K562 (cell line): Measurements from ENCODE around the gene CYB5D1. TPM values are rescaled to one million over a fixed set of nuclear protein-coding genes. Genes with fewer than 3 reads are reported as not detected.

Source experiments
- ARID1B ChIP-seq: fragments of 450-650 bp; IDR thresholded peaks from 2 replicates; pipeline ENCODE4 v1.6.1; 2016; ENCODE audit warnings: antibody characterized with exemption, mild to moderate bottlenecking, inconsistent platforms
- BDP1 ChIP-seq: IDR thresholded peaks from 3 replicates; pipeline ENCODE4 v1.6.1; 2011; ENCODE audit not compliant: insufficient read length, insufficient read depth
- KLF16 ChIP-seq: IDR thresholded peaks from 2 replicates; pipeline ENCODE4 v1.6.1; 2016; ENCODE audit warnings: antibody characterized with exemption
- NCOA2 ChIP-seq, 2 experiments: fragments of 450-650 bp; IDR thresholded peaks; 2 replicates each; pipeline ENCODE4 v1.6.1; 2018; ENCODE audit warnings: mild to moderate bottlenecking in 2 of 2, moderate library complexity in 1 of 2; ENCODE audit not compliant: partially characterized antibody in 2 of 2
- NFYB ChIP-seq: IDR thresholded peaks from 2 replicates; pipeline ENCODE4 v1.6.1; 2011; ENCODE audit warnings: mild to moderate bottlenecking, moderate library complexity; ENCODE audit not compliant: insufficient read length; ENCODE audit errors: extremely low read depth
- PHB ChIP-seq: fragments of 250-450 bp; sonication (Bioruptor Pico); IDR thresholded peaks from 2 replicates; pipeline ENCODE4 v1.5.0; 2021
- RBM34 ChIP-seq: fragments of 200-400 bp; formaldehyde crosslinking; IDR thresholded peaks from 2 replicates; pipeline ENCODE4 v1.6.1; 2018; ENCODE audit warnings: low read length, borderline replicate concordance; ENCODE audit not compliant: insufficient read depth
- SAFB ChIP-seq: fragments of 200-400 bp; formaldehyde crosslinking; IDR thresholded peaks from 2 replicates; pipeline ENCODE4 v1.6.1; 2017; ENCODE audit warnings: low read depth, low read length, borderline replicate concordance
- SIRT6 ChIP-seq: IDR thresholded peaks from one replicate; pipeline ENCODE4 v1.6.1; 2012; ENCODE audit warnings: low read depth, mild to moderate bottlenecking, control low read depth, inconsistent platforms, low read length, moderate library complexity
- SRF ChIP-seq, 2 experiments: fragments of 250-450, 450-650 bp in 1 of 2; sonication (Bioruptor Pico) in 1 of 2; sonication (generic) in 1 of 2; formaldehyde crosslinking; IDR thresholded peaks; 2 replicates each; pipeline versions ENCODE4 v1.5.0 to v1.5.1; 2020 to 2022; ENCODE audit warnings: mild to moderate bottlenecking in 1 of 2, missing genetic modification reagents in 1 of 2
- TEAD4 ChIP-seq, 2 experiments: sonication (generic) in 1 of 2; formaldehyde crosslinking in 1 of 2; IDR thresholded peaks; 2 replicates each; pipeline versions ENCODE4 v1.6.1 to v1.8.0; 2012 to 2022; ENCODE audit warnings: borderline replicate concordance in 1 of 2, inconsistent platforms in 1 of 2, low read length in 1 of 2, mild to moderate bottlenecking in 1 of 2, missing genetic modification reagents in 1 of 2
- TSHZ1 ChIP-seq: fragments of 250-450 bp; sonication (Bioruptor Pico); IDR thresholded peaks from 2 replicates; pipeline ENCODE4 v1.4.0; 2020; ENCODE audit warnings: mild to moderate bottlenecking, moderate library complexity
- ZBTB1 ChIP-seq: sonication (generic); formaldehyde crosslinking; IDR thresholded peaks from 2 replicates; pipeline ENCODE4 v1.8.1; 2023; ENCODE audit warnings: missing genetic modification reagents, low read depth, mild to moderate bottlenecking, borderline replicate concordance
- ZNF140 ChIP-seq: fragments of 250-450 bp; sonication (Bioruptor Pico); IDR thresholded peaks from 2 replicates; pipeline ENCODE4 v1.8.0; 2021; ENCODE audit warnings: moderate library complexity, mild to moderate bottlenecking, inconsistent platforms
- ZNF217 ChIP-seq: sonication (generic); formaldehyde crosslinking; IDR thresholded peaks from 2 replicates; pipeline ENCODE4 v1.8.0; 2022; ENCODE audit warnings: mild to moderate bottlenecking, missing genetic modification reagents
- ZNF408 ChIP-seq: fragments of 250-450 bp; sonication (Bioruptor Pico); IDR thresholded peaks from 2 replicates; pipeline ENCODE4 v1.4.0; 2020; ENCODE audit warnings: low read depth, mild to moderate bottlenecking, moderate library complexity
- ZNF561 ChIP-seq: fragments of 450-650 bp; formaldehyde crosslinking; conservative IDR thresholded peaks from 2 replicates; pipeline ENCODE4 v1.4.0; 2020; ENCODE audit warnings: mild to moderate bottlenecking, moderate library complexity
- polyA plus RNA-seq, 8 experiments: library from polyadenylated mRNA; depleted of rRNA in 4 of 8; stranded (reverse) in 5 of 8; unstranded in 3 of 8; fragments of >200 nt; fragmentation: Nextera tagmentation in 2 of 8; fragmentation: Illumina TruSeq in 1 of 8; extraction: Ambion mirVana in 2 of 8; extraction: Trizol in 1 of 8; gene quantifications; 2 replicates each; pipeline versions ENCODE4 v1.2.1 to v1.2.3, GENCODE V29; 2011 to 2014; ENCODE audit warnings: inconsistent platforms in 1 of 8, missing spikeins in 1 of 8
- total RNA-seq, 7 experiments: library from RNA; depleted of rRNA in 6 of 7; stranded (reverse); fragments of >200 nt in 6 of 7; fragmentation: Illumina TruSeq in 2 of 7; extraction: Trizol in 2 of 7; gene quantifications; 2 replicates each; pipeline versions ENCODE4 v1.2.1 to v1.2.3, GENCODE V29; 2011 to 2021; ENCODE audit warnings: low replicate concordance in 1 of 7
- TF ChIP-seq, protein P1 (sequence below), 2 experiments: fragments of 450-650 bp; IDR thresholded peaks; 2 replicates each; pipeline ENCODE4 v1.6.1; 2018; ENCODE audit warnings: mild to moderate bottlenecking in 2 of 2, low read depth in 1 of 2; ENCODE audit not compliant: partially characterized antibody in 2 of 2
- TF ChIP-seq, protein P2 (sequence below): fragments of 450-650 bp; formaldehyde crosslinking; IDR thresholded peaks from 2 replicates; pipeline ENCODE4 v1.4.0; 2020; ENCODE audit warnings: mild to moderate bottlenecking, moderate library complexity

The CYB5D1 gene
- total and polyA plus RNA-seq, 9 of the 15 experiments (the other 6 are each of a cell fraction or from before 2014, with no cell fraction given) = 2.4 to 7.9 (median 5.7) TPM

DNA sequence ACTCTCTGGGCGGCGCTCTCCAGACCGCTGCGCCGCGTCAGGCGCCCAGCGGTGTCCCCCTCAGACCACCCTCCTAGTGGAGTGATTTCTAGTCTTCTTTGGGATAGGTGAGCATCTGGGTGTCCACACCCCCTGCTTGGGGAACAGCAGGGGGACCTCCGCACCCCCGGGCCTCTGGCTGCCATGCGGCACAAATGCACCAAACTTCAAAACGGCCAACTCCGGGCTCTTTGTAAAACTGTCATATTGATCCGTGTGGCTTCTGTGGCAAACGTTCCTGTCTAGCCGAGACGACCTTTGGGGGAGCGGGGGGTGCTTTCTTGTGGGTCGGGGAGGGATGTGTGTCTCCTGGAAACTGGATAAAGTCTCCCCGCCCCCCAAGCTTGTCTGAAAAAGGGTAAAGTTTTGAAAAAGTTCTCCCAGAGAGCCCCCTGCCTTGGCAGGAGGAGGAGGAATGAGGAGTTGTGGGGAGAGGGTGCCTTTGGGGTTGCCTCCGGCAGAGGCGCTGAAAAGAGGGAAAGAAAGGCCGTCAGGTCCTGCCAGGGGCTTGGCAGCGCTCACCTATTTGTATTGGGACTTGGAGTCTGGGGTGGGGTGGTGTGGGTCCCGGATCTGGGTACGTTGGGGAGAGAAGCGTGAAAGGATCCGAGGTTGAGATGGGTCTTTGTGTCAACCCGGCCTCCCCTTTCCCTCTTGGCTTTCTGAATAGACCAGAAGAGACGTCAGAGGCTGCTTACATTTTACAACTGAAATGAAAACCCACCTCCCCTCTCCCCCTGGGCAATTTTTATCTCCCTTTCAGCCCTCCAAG, 28.6 kb downstream of the CYB5D1 start (continued):
- TF ChIP-seq, protein P1, sequence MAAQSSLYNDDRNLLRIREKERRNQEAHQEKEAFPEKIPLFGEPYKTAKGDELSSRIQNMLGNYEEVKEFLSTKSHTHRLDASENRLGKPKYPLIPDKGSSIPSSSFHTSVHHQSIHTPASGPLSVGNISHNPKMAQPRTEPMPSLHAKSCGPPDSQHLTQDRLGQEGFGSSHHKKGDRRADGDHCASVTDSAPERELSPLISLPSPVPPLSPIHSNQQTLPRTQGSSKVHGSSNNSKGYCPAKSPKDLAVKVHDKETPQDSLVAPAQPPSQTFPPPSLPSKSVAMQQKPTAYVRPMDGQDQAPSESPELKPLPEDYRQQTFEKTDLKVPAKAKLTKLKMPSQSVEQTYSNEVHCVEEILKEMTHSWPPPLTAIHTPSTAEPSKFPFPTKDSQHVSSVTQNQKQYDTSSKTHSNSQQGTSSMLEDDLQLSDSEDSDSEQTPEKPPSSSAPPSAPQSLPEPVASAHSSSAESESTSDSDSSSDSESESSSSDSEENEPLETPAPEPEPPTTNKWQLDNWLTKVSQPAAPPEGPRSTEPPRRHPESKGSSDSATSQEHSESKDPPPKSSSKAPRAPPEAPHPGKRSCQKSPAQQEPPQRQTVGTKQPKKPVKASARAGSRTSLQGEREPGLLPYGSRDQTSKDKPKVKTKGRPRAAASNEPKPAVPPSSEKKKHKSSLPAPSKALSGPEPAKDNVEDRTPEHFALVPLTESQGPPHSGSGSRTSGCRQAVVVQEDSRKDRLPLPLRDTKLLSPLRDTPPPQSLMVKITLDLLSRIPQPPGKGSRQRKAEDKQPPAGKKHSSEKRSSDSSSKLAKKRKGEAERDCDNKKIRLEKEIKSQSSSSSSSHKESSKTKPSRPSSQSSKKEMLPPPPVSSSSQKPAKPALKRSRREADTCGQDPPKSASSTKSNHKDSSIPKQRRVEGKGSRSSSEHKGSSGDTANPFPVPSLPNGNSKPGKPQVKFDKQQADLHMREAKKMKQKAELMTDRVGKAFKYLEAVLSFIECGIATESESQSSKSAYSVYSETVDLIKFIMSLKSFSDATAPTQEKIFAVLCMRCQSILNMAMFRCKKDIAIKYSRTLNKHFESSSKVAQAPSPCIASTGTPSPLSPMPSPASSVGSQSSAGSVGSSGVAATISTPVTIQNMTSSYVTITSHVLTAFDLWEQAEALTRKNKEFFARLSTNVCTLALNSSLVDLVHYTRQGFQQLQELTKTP (IDR thresholded peaks at IDR 0.05; ENCODE audit: low read depth in 1 of 2, partially characterized antibody in 2 of 2) = peak in 1 of 2 experiments; percentile 67
- TF ChIP-seq RBM34 = no peak
- no peak for TF ChIP-seq SAFB
- no peak for TF ChIP-seq ZNF217
- TF ChIP-seq KLF16 = no peak
- TF ChIP-seq, protein P2, sequence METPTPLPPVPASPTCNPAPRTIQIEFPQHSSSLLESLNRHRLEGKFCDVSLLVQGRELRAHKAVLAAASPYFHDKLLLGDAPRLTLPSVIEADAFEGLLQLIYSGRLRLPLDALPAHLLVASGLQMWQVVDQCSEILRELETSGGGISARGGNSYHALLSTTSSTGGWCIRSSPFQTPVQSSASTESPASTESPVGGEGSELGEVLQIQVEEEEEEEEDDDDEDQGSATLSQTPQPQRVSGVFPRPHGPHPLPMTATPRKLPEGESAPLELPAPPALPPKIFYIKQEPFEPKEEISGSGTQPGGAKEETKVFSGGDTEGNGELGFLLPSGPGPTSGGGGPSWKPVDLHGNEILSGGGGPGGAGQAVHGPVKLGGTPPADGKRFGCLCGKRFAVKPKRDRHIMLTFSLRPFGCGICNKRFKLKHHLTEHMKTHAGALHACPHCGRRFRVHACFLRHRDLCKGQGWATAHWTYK (CRISPR knock-in tag) = no peak
- no peak for TF ChIP-seq ZNF561
- no peak for TF ChIP-seq ZNF408 (CRISPR knock-in tag)
- no peak for TF ChIP-seq BDP1
- TF ChIP-seq ZNF140 = no peak
- no peak for TF ChIP-seq NFYB
- no peak for TF ChIP-seq TSHZ1 (CRISPR knock-in tag)
- no peak for TF ChIP-seq TEAD4 (IDR thresholded peaks at IDR 0.05; ENCODE audit: low read length)
- no peak for TF ChIP-seq TEAD4 (CRISPR knock-in tag; IDR thresholded peaks at IDR 0.05; ENCODE audit: borderline replicate concordance)
- no peak for TF ChIP-seq ARID1B
- TF ChIP-seq SIRT6 = no peak
- TF ChIP-seq SRF (CRISPR knock-in tag; IDR thresholded peaks at IDR 0.05) = no peak
- TF ChIP-seq NCOA2 (IDR thresholded peaks at IDR 0.05; ENCODE audit: partially characterized antibody in 2 of 2) = no peak
- TF ChIP-seq ZBTB1 (CRISPR knock-in tag) = no peak
- TF ChIP-seq PHB (CRISPR knock-in tag) = no peak
